ENCODE data around the gene SYTL4.
"Not testable (repeated sequence)": the region's sequence is repeated elsewhere in the genome, so short reads cannot be mapped to it uniquely, and the experiment has no call there.

Gene SYTL4

DNA sequence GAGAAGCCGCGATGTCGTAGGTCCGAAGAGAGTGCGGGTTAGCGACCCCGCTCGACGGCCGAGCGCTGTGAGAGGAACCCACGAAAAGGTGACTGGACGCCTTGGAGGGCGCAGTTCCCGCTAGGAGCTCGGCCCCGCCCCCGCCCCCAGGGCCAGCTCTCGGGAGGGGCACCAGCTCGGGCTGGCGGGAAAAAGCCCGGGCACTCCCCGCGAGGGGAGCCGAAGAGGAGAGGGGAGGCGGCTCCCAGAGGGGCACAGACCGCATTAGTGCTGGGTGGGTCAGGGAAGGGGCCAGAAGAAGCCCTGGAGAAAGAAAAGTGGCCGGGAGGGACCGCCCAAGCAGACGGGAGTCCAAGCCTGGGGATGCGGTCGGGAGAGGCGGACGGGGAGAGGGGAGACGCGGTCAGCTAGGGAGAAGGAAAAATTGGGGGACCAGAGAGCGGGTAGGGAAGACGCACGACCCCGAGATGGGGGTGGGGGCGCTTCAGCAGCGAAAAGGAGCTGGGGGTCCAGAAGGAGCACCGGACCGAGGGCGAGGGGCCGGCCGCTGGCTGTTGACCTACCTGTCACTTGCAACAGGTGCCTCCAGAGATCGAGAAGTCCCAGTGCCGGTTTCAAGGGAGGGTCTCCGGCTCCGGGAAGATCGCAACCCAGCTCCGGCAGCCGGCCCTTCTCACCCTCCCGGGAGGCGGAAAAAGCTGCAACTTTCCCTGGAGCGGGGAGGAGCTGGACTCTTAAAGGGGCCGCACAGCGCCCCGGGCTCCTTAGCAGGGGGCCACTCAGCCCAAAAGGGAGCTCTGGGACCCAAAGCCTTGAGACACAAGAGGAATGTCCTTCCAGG lies at the start of gene SYTL4:
Gene SYTL4 (minus strand): TSS at position 681 of the 841 bp plus-strand sequence. CDS start 30,084 bp downstream, outside the sequence.
- DNase-seq (ENCODE audit: low read depth) = no peak

DNA sequence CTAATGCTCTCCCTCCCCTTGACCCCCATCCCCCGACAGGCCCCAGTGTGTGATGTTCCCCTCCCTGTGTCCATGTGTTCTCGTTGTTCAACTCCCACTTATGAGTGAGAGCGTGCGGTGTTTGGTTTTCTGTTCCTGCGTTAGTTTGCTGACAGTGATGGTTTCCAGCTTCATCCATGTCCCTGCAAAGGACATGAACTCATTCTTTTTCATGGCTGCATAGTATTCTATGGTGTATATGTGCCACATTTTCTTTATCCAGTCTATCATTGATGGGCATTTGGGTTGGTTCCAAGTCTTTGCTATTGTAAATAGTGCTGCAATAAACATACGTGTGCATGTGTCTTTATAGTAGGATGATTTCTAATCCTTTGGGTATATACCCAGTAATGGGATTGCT lies 37.5 kb upstream of the SYTL4 start:
- DNase-seq (ENCODE audit: low read depth) = not testable (repeated sequence)

DNA sequence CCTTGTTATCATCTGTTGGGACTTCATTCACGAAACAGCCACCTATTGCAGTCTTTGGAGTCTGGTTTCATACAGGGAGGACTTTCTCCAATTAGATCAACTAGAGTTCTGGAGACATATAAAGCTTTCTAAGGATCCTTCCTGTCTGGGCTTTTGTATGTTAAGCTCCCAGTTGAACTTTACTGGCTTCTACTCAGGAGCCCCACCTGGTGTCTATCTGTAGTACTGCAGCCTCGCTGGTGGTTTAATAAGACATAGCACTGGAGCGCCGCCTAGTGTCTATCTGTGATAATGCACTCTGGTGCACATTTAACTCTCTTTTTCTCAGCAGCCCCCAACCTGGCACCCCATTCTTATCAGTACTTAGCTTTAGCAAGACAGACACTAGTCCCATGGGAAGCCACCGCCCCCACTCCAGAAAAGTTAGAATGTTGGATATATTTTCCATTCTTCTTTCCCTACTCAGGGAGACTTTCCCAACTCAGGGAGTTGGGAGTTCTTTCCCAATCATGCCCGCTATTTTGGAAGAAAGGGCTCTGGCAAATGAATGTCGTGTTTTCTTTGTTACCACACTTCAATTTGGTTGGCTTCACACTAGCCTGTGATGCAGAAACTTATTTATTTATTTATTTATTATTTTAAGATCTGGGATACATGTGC lies 36.9 kb upstream of the SYTL4 start:
- peak; percentile 76 for DNase-seq (ENCODE audit: low read depth)

DNA sequence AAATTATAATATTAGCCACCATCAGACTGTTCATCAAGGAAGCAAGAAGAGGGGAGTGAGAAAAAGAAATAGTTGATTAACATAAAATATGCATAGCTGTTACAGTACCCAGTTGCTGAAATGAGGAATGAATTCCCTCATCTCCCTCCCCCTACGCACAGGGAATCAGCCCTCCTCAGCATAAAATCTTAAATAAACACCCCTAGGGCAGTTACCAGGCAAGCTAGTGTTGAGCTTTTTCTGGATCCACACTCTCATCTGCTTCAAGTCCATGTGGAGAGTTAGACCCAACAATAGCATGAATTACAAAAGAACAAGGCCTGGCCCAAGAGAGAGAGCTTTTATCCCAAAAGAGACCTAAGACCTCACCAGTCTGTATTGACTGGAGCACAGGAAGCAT lies 19.0 kb upstream of the SYTL4 start:
- no peak for DNase-seq (ENCODE audit: low read depth)

DNA sequence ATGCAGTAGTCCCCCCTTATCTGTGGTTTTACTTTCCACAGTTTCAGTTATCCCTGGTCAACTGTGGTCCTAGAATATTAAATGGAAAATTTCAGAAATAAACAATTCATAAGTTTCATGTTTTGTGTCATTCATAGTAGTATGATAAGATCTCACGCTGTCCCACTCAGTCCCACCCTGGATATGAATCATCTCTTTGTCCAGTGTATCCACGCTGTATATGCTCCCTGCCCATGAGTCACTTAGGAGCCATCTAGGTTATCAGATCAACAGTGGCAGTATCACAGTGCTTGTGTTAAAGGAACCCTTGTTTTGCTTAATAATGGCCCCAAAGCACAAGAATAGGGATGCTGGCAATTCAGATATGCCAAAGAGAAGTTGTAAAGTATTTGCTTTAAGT lies 16.2 kb upstream of the SYTL4 start:
- no peak for DNase-seq (ENCODE audit: low read depth)

DNA sequence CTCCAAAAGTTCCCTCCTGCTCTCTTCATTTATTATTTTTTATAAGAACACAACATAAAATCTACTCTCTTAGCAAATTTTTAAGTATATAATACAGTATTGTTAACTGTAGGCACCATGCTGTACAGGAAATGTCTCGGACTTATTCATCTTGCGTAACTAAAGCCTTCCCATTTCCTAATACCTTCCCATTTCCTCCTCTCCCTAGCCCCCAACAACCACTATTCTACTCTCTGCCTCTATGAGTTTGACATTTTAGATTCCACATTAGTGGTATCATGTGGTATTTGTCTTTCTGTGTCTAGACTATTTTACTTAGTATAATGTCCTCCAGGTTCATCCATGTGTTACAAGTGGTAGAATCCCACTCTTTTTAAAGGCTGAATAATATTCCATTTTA lies 15.8 kb upstream of the SYTL4 start:
- no peak for DNase-seq (ENCODE audit: low read depth)

DNA sequence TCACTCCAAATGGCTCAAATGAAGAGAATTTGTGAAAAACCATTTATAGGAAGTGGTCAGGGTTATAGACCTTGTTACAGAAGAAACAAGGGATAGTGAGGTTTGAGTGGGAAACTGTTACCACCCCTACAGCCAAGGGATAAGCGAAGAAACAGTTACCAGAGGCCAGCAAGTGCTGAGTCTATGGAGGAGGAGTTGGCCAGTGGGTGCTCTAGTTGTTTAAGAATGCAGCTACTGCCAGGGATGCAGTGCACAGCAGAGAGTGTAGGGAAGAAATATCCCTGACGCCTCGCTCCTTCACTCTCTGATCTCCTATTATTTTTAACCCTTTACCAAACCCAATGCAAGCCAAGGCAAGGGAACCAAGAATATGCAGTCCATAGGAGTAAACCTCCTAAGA lies 15.2 kb upstream of the SYTL4 start:
- no peak for DNase-seq (ENCODE audit: low read depth)

DNA sequence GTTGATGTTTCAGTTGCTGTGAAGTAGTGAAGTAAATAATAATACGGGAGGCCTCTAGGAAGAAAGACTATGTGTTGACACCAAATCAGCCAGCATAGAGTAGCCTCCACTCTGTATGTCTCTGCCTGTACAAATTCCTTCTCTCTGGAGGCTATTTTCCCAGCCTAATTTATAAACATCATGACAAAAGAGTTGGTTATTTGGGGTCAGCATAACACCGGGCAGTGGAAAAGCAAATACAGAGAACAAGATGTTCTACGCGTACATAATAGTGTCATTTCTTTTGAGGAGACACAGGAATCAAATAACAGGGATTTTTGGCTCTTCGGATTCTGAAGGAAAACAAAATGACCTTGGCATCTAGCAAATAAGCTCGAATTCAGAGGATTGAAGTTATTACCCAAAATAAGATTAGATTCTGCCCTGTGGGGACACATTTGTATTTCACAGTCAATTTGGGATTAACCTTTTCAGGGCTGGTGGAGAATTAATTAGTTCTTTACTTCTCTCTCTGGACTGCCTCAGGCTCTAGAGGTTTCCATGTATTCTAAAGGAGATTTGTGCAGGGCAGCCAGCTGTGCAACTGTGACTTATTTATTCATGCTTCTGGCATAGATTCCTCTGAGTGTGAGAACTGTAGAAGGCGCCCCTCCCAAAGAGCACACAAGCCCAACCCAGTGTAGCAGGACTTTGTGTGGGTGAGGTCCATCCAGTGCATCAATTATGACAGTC lies 14.1 kb upstream of the SYTL4 start:
- no peak for DNase-seq (ENCODE audit: low read depth)

DNA sequence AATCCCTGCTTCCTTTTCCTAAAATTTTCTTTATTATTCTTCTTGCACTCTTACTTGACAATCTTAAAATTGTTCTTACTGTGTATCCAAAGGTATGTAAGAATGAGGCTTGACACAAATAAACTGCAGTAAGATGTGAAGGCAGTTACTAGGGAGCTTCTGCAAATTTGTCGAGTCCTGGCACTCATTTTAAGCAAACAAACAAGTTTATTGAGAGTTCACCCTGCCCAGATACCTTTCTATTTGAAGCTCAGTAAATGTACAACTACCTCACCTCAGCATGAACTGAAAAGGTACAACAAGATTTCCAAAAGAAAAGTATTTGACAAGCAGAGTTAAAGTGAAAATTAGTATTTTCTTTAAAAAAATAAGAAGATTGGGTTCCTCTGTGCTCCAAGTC lies 13.3 kb upstream of the SYTL4 start:
- no peak for DNase-seq (ENCODE audit: low read depth)

DNA sequence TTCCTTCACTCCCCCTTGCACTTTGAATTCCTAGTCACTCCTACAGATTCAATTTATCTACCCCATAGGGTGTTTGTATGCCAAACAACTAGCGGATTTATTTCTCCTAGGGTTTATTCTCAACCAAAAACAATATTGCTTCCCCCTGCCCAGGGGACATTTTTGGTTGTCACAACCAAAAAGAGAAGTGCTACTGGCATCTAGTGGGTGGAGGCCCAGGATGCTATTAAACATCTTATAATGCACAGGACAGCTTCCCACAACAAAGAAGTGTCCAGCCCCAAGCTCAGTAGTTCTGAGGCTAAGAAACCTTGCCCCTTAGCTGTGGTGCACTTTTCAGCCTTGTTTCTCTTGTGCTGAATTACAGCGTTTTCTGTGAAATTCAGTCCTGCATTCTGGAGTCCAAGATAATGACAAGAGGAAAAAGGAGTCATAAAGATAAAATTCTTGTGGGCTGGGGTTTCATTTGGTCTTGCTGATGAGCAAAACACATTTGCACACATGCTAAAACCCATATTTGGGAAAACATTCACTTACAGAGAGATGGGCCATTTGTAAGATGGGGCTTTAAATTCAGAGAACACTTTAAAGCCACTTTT lies 11.2 kb upstream of the SYTL4 start:
- no peak for DNase-seq (ENCODE audit: low read depth)

DNA sequence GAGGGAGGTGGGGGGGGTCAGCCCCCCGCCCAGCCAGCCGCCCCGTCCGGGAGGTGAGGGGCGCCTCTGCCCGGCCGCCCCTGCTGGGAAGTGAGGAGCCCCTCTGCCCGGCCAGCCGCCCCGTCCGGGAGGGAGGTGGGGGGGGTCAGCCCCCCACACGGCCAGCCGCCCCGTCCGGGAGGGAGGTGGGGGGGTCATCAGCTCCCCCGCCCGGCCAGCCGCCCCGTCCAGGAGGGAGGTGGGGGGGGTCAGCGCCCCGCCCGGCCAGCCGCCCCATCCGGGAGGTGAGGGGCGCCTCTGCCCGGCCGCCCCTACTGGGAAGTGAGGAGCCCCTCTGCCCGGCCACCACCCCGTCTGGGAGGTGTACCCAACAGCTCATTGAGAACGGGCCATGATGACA lies 7.9 kb downstream of the SYTL4 start:
- DNase-seq (ENCODE audit: low read depth) = not testable (repeated sequence)

DNA sequence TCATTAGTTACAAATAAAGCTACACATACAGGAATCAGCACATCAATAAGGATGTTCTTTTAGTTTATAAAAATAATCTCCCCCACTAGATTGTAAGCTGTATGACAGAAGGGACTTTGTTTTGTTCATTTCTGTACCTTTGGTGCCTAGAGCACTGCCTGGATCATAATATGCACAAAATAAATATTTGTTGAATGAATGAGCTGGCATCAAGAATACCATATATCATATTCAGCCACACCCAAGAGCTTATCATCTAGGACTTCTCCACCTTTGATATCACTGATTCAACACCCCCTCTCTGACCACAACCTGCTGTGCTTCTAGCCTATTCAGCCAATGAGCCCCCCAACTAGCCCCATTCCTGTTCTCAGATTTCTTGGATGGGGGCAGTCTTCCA lies 10.6 kb downstream of the SYTL4 start:
- DNase-seq (ENCODE audit: low read depth) = no peak

DNA sequence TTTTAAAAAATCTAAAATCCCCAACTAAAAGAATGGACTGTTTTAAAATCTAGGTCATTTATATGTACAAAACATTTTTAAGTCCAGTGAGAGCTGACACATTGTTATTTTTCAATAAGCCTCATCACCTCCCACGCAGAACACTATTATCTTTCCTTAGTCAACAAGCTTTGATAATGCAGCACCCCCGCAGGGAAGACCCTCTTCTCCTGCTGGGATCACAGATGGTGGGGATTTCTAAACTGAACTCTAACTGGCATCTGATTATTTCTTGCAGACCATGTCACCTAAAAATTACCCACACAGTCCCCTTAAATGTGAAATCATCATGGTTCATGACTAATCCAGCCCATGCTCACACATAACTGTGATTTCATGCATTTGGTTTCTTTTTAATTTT lies 11.6 kb downstream of the SYTL4 start:
- no peak for DNase-seq (ENCODE audit: low read depth)

DNA sequence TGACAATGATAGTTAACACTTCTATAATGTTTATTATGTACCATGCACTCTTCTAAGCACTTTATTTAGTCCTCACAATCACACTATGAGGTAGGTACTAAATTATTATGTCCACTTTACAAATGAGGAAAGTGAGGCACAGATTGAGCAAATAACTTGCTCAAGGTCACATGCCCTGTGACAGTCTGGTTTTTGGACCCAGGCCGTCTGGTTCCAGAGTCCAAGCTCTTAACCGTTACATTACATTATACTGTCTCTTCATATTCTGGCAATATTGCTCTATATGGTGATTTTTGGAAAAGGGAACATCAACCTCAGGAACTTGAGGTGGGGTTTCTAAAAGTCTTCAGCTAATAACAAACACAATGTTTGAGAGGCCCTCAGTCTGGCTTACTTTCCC lies 12.8 kb downstream of the SYTL4 start:
- DNase-seq (ENCODE audit: low read depth) = no peak

DNA sequence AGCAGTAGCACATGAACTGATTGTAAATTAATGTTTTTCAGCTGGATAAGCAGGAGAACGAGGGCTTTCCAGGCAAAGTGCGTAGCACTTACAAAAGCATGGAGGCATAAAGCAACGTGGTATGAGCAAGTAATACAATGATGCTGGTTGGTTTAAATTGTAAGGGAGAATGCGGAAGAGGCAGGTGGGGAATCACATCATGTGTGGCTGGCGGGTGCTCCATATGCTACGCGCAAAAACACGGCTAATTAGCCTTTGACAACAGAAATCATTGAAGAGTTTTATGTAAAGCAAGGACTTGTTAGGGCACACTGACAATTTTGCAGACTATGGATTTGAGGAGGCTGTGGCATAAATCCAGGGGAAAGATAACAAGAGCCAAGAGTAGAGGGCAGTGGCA lies 14.6 kb downstream of the SYTL4 start:
- DNase-seq (ENCODE audit: low read depth) = no peak

DNA sequence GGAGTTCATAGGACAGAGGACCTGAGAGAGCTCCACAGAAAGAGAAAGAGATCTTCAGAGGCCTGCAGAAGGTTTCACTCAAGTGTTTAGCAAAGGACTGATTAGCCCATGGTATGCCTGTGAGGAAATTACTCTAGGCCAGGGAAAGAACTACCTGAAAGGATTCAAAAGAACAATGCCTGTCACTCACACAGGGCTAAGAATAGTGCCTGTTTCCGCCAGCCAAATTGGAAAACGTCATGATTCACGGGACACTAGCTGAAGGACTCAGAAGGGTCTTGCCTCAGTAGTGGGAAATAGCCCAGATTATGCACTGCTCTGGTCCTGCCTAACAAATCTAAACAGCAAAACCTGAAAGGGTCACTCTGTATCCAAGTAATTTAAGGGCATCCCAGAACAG lies 21.1 kb downstream of the SYTL4 start:
- DNase-seq (ENCODE audit: low read depth) = no peak

DNA sequence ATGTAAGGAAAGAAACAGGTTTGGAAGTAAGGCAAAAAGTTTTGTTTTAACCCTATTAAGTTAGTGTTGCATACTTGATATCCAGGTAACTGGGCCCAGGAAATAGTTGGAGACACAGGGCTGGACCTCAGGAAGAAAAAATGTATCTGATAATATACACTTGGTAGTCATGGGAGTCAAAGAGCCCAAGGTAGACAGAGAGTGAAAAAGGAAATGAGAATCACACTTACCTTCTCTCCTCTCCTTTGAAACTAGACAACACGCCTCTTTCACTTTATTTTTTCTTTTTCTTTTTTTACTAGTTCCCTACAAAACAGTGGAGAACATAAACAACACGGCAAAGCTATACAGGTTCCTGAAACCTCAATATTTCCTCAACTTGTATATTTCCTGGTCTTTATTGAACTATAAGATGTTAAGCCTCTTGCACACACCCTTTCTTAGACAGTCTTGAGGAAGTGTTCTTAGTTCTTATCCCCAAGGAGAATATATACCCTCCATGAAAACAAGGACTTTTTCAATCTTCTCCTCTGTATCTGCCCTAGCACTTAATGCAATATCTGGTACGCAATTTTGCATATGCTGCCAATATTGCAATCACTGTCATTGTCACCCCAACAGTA lies 27.2 kb downstream of the SYTL4 start:
- no peak for DNase-seq (ENCODE audit: low read depth)

DNA sequence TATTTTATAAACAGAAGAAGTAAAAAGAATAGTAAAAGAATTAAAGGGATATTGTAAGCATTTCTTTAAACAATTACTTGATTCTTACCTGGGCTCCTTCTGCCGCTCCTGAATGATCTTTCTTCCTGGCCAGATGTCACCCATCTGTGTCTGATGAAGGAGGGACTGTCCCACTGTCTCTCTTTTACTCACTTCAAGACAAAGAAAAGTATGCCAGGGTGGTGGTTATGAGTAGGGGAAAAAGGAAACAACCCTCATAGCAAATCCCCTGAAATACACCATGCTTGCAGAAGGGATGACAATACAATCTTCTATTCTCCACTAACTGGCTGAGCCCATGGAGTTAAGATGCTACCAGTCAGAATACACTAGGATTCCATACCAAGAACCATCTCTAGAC lies 31.1 kb downstream of the SYTL4 start:
- no peak for DNase-seq (ENCODE audit: low read depth)

DNA sequence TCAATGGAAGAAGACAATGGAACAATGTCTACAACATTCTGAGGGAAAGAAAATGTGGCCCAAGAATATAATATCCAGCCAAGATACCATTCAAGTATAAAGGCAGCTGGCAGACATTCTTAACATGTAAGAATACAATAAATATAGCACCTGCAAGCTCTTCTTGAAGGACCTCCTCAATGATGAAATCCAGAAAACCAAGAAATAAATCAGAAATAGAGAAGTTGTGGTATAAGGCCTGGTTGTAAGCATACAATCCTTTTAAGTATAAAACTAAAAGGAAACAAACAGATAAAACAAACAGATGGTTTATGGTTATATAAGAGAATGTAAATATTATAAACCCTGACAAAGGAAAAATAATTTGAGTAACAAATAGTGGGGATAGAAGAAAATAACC lies 33.4 kb downstream of the SYTL4 start:
- no peak for DNase-seq (ENCODE audit: low read depth)

DNA sequence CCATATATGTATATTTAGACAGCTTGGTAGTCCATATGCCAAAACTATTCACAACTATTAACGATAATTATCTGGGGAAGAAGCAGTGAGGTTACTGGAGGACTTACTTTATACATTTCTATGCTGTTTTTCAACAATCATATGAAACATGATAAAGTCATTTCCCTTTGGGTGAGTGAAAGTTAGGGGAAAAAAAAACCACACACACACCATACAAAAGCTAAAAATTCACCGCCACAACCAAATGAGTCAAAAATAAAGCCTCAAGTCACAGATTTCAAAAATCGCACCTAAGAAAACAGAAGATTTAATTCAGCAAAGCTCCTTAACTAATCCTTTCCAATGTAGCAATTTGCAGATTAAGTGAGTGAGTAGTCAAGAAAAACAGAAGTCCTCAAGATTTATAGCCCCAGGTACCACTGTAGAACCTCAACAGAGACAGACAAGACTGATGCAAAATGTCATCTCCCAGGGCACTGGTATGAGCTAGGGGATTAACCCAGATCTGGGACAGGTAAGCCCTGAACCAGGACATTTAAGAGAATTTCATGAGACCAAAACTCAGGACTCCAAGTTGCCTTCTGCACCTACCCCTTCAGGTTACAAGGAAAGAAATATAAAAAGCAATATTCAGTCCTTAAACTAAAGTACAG lies 35.1 kb downstream of the SYTL4 start:
- no peak for DNase-seq (ENCODE audit: low read depth)

DNA sequence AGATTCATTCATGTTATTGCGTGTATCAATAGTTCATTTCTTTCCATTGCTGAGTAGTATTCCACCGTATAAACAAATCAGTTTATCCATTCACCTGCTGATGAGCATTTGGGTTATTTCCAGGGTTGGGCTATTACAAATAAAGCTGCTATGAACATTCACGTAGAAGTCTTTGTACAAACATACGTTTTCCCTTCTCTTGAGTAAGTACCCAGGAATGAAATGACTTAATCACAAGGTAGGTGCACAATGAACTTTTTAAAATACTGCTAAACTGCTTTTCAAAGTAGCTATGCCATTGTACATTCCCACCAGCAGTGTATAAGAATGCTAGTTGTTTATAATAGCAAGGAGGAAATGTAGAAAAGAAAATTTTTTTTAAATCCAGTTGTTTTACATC lies 35.9 kb downstream of the SYTL4 start:
- no peak for DNase-seq (ENCODE audit: low read depth)

DNA sequence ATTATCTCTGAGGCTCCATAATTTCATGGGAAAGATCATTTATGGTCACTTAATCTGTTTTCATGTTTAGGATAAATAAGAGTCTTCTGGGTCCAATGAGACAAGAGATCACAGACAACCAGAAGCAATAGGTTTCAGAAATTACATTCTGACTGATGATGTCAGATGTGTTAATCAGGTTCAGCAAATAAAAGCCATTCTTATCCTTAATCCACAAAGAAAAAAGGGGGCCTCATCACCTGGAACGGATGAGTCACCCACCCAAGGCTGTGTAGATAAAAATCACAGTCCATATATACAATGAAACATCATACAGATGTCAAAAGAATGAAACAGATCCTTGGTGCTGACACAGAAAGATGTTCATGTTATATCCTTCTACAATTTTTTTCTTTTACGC lies 36.6 kb downstream of the SYTL4 start:
- no peak for DNase-seq (ENCODE audit: low read depth)
